Mucosa of descending colon (tissue), 3 donors: ENCODE measurements around the gene RESP18. TPM values are rescaled to one million over a fixed set of nuclear protein-coding genes. Genes with fewer than 3 reads are reported as not detected.

ENCODE experiments used
- ATAC-seq: fragments of 200-7000 bp; cut with Tn5 transposase; one replicate; pipeline ENCODE4 v1.9.1; 2020; ENCODE audit warnings: mild to moderate bottlenecking, moderate library complexity
- DNase-seq, 3 donors: peaks; one replicate each; pipeline ENCODE4 v3.0.0-alpha.2; 2020
- H3K36me3 ChIP-seq: fragments of 200-600 bp; one replicate; pipeline ENCODE4 v1.8.0; 2021; ENCODE audit warnings: low read depth, mild to moderate bottlenecking
- H3K4me1 ChIP-seq: fragments of 200-600 bp; one replicate; pipeline ENCODE4 v1.8.0; 2021; ENCODE audit warnings: low read depth, mild to moderate bottlenecking
- H3K4me3 ChIP-seq: fragments of 200-600 bp; one replicate; pipeline ENCODE4 v1.8.0; 2021; ENCODE audit warnings: mild to moderate bottlenecking
- H3K9me3 ChIP-seq: fragments of 200-600 bp; one replicate; pipeline ENCODE4 v1.8.0; 2021; ENCODE audit warnings: mild to moderate bottlenecking
- intact Hi-C, 2 donors: fragments of 100-400 bp; cut with DNase I in 1 of 2; cut with micrococcal nuclease in 1 of 2; formaldehyde crosslinking; loops; one replicate each; pipeline versions ENCODE4 v1.11.0 to v1.11.1; 2022; cut with DNase I, micrococcal nuclease
- long read RNA-seq, 2 donors: library from polyadenylated mRNA; unstranded; transcript quantifications; one replicate each; pipeline ENCODE4 v2.0.0, GENCODE V29; 2019 to 2021
- total RNA-seq, 3 donors: library from RNA; stranded (reverse); fragmentation: NEBNext Ultra II Directional in 2 of 3; extraction: Animal tissue kit (Norgen Biotek cat#: 25700) in 2 of 3; gene quantifications; one replicate each; pipeline versions ENCODE4 v1.2.1 to v1.2.4, GENCODE V29; 2021 to 2023
- TF ChIP-seq, protein P1 (sequence below): fragments of 200-600 bp; IDR thresholded peaks from one replicate; pipeline ENCODE4 v1.8.0; 2022; ENCODE audit warnings: antibody characterized with exemption, mild to moderate bottlenecking
- donor health status: DM: no; HTN: no; CAD: no; lungs with moderate emphysema.
- donor health status: DM: no; HTN: no; CAD: no.
- donor health status: DM: no; HTN: yes; CAD: no.

RESP18 gene
- not detected for total RNA-seq
- long read RNA-seq, donor 1, result 0 reads
- long read RNA-seq, donor 2, result 0 reads

GRCh38 chr2:219332542-219332941 lies at the start of gene RESP18:
Gene RESP18 (minus strand): TSS chr2:219332744.
- intact Hi-C loops, result no loop called here
- no peaks in the 10 kb centered on the region for H3K9me3 ChIP-seq
- no peak for DNase-seq
- H3K36me3 ChIP-seq, result no peaks in the 10 kb centered on the region
- ATAC-seq, result no peak
- TF ChIP-seq, protein P1, sequence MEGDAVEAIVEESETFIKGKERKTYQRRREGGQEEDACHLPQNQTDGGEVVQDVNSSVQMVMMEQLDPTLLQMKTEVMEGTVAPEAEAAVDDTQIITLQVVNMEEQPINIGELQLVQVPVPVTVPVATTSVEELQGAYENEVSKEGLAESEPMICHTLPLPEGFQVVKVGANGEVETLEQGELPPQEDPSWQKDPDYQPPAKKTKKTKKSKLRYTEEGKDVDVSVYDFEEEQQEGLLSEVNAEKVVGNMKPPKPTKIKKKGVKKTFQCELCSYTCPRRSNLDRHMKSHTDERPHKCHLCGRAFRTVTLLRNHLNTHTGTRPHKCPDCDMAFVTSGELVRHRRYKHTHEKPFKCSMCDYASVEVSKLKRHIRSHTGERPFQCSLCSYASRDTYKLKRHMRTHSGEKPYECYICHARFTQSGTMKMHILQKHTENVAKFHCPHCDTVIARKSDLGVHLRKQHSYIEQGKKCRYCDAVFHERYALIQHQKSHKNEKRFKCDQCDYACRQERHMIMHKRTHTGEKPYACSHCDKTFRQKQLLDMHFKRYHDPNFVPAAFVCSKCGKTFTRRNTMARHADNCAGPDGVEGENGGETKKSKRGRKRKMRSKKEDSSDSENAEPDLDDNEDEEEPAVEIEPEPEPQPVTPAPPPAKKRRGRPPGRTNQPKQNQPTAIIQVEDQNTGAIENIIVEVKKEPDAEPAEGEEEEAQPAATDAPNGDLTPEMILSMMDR, result no peak
- no peaks in the 10 kb centered on the region for H3K4me1 ChIP-seq
- H3K4me3 ChIP-seq, result no peak within 1 kb of the TSS

GRCh38 chr2:219381448-219381847 lies 48.9 kb upstream of the RESP18 start:
- Histone ChIP-seq H3K4me3 (no peak overlapping the region), H3K9me3 (no peaks in the 10 kb centered on the region), H3K36me3 (peaks cover 5% of the 10 kb centered on the region), H3K4me1 (peaks cover 1% of the 10 kb centered on the region)
- TF ChIP-seq, protein P1, result no peak
- DNase-seq, result no peak
- ATAC-seq, result no peak
- intact Hi-C loops, result no loop called here

DNA sequence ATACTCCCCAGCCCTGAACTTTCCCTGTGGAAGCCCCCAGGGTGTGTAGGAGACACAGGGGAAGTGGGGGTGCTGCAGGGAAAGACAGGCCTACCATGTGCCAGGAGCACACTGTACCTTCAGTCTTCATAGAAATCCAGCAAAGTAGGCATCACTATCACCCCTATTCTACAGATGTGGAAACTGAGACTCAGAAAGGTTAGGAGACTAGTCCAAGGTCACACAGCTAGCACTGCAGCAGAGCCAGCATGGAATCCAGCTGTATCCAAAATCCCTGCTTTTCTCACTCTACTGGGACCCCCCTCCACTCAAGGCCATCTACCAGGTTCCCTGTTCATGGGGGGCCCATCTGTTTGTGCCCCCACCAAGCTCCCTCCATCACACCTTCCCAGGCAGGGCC lies 48.4 kb upstream of the RESP18 start:
- Histone ChIP-seq H3K4me3 (no peak overlapping the region), H3K36me3 (peaks cover 5% of the 10 kb centered on the region), H3K9me3 (no peaks in the 10 kb centered on the region), H3K4me1 (no peaks in the 10 kb centered on the region)
- TF ChIP-seq, protein P1, result no peak
- DNase-seq (no peak), ATAC-seq (no peak)
- intact Hi-C loops, result no loop called here

DNA sequence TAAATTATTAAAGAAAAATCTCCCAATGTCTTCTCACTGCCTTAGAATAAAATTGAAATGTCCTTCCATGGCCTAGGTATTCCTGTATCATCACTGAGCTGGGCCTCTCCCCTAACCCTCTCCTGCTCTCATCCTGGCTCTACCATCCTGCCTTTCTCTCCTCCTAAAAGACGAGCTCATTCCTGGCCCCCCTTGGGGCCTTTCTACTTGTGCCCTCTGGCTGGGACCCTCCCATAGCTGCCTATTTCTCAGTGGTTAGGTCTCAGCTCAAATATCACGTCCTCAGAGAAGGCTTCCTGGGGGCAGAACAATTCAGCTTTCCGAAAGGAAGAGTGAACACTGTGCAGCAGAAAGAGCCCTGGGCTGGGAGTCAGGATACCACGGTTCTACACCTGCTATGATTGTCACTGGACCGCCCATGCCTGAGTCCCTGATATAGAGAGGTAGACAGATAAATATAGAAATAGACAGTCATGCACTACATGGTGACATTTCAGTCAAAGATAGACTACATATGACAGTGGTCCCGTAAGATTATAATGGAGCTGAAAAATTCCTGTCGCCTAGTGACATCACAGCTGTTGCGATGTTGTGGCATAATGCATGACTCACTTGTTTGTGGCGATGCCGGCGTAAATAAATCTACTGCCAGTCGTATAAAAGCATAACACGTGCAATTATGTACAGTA lies 45.8 kb upstream of the RESP18 start:
- H3K36me3 ChIP-seq, result no peaks in the 10 kb centered on the region
- H3K4me3 ChIP-seq, result no peak overlapping the region
- TF ChIP-seq, protein P1, result no peak
- no peaks in the 10 kb centered on the region for H3K9me3 ChIP-seq
- DNase-seq, result no peak
- H3K4me1 ChIP-seq, result no peaks in the 10 kb centered on the region
- ATAC-seq, result no peak
- intact Hi-C loops, result no loop called here

GRCh38 chr2:219369447-219369861 lies 36.9 kb upstream of the RESP18 start:
- DNase-seq, result peak in 2 of 3 donors; percentile 56 to 62
- ATAC-seq, result peak; percentile 82
- intact Hi-C loops, result no loop called here
- no peak overlapping the region for H3K4me3 ChIP-seq
- H3K9me3 ChIP-seq, result no peaks in the 10 kb centered on the region
- H3K4me1 ChIP-seq, result peaks cover 8% of the 10 kb centered on the region
- TF ChIP-seq, protein P1, result no peak
- H3K36me3 ChIP-seq, result no peaks in the 10 kb centered on the region
